EH (cell line): Measurements from ENCODE around the gene FICD.

ENCODE experiments used
- DNase-seq: peaks from one replicate; pipeline ENCODE4 v3.0.0-alpha.2; 2015; ENCODE audit warnings: low read depth

FICD gene

GRCh38 chr12:108502922-108503321, 12.2 kb upstream of the FICD start:
- DNase-seq = no peak

- no peak for DNase-seq
Measured at GRCh38 chr12:108505129-108505528, 9.9 kb upstream of the FICD start.

DNA sequence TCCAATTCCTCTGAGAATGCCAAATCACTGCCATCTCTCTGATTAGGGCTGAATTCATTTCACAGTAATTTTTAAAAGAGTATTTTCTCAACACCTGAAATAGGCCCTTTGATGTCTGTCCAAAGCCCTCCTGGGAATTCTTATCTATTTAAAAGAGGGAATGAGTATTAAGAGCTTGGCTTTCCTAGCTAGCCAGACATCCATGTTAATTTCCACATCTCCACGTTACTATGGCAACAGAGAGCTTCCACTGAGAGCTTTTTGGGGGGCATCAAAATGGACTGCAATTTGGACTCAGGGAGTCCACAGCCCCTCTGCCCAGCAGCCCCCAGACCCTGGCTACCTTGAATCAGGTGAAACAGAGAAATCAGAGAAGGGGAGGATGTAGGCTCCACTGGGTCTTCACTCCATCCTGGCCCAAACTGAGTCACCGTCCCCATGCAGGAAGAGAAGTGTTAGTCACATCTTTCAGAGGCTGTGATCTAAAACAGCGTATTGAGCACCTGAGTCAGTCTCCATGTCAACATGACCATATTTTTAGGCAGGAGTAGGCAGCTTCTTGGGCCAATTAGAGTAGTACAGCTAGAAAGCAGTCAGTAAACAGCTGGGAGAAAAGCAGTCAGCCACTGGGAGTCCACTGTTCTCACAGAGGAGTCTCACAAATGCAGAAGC, 7.0 kb upstream of the FICD start:
- DNase-seq = no peak

DNA sequence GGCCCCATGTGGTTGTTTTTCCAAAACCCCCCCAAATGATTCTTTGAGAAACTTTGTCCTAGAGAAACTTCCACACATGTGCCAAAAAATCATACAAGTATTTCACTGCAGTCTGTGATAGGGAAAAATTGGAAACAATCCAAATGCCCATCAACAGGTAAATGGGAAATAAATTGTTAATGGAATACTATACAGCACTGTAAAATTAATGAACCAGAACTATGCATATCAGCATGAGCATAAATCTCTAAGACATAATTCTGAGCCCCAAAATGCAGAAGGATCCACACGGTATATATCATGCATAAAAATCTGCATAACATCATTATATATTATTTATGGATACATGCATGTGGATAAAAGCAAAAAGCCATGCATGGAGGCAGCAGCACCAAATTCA, 5.3 kb upstream of the FICD start:
- DNase-seq = no peak

DNA sequence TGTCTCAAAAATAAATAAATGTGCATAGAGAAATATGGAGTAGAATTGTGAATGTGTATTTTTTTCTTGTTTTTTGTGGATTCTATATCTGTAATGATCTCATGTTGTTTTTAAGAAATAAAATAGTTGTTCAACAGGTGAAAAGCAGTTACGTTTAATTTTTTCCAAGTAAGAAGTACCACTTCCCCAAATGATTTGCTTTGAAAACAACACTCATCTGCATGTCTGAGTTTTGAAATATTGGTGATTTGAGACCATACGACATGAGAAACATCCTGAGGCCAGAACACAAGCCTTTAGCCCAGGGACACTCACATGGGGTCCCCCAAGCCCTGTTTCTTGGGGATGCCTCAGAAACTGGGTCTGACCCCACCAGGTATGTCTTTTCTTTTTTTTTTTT, 4.2 kb upstream of the FICD start:
- DNase-seq = no peak

GRCh38 chr12:108511633-108512540, 3.2 kb upstream of the FICD start:
- DNase-seq = peak; percentile 70

GRCh38 chr12:108514468-108514972, 557 bp upstream of the FICD start:
- DNase-seq = no peak

DNA sequence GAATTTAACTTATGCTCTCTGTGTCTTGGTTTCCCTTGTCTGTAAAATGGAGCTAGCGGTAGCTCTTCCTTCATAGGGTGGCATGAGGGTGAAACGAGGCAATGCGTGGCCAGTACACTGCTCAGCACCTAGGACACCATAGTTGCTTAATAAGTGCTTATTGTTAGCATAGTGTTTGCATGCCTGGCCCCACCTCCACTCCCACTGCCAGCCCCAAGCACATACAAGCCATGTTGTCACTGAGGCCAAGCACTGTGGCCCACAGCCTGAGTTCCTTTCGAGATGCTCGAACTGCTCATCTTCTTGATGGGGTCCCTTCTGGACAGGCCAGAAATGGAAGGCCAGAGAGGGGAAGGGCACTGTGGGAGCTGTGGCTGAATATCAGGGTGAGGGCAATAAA, 839 bp downstream of the FICD start:
- DNase-seq = no peak

- peak; percentile 30 for DNase-seq
Measured at GRCh38 chr12:108516511-108517275, 1.6 kb downstream of the FICD start.

- no peak for DNase-seq
Measured at GRCh38 chr12:108517288-108518100, 2.4 kb downstream of the FICD start.

DNA sequence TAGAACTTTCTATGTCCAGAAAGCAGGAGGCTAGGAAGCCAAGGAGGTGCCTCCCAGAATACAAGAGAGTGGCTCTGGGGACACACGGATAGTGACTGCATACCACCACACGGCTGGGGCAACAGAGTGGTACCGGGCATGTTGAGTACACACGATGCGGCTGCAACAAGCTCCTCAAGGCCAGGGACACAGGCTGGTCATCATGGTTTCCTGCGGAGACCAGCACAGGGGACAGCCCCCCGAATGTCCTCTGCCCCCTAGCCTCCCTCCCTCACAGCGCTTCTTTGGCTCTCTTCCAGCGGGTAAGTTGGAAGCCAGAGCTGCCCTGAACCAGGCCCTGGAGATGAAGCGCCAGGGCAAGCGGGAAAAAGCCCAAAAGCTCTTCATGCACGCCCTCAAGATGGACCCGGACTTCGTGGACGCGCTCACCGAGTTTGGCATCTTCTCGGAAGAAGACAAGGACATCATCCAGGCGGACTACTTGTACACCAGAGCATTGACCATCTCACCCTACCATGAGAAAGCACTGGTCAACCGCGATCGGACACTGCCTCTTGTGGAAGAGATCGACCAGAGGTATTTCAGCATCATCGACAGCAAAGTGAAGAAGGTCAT, 3.1 kb downstream of the FICD start:
- no peak for DNase-seq

GRCh38 chr12:108518716-108519496, 3.8 kb downstream of the FICD start:
- no peak for DNase-seq

DNA sequence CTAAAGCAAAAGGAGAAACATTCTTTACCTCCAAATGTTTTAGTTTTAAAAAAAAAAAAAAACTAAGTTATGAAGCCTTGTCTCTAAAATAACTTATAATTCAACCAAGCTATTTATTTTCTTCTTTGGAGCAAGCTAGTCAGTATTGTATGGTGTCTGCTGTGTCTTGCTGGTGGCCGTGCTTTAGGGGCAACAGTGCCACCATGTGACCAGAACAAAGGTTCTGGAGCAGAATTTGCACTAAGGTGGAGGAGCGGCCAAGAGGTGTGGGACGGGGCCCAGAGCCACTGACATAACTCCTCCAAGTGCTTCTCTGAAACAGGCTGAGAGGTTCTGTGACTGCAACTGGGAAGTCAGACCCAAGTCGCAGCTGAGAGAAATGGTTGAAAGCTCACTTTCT, 4.5 kb downstream of the FICD start:
- no peak for DNase-seq

DNA sequence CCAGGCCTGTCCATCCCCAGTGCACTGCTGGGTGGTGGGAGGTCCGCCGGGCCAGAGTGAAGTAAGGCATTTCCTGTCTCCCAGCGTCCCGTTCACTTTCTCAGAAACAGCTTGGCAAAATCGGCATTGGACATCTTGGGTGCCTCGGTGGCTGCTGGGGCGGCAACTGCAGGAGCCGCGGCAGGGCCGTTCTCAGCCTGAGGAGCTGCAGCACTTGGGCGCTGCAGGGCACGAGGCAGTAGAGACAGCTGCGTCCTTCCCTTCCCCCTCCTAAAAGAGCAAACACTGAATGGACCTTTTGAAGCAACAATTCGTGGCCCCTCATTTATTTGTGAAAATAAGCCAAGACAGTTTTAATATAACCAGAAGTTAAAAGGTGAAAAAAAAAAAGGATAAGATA, 8.3 kb downstream of the FICD start:
- DNase-seq = no peak

- DNase-seq = peak; percentile 86
Measured at GRCh38 chr12:108525681-108526080, 10.6 kb downstream of the FICD start.

GRCh38 chr12:108526482-108527165, 11.5 kb downstream of the FICD start:
- DNase-seq = peak; percentile 67

GRCh38 chr12:108527166-108527496, 12.1 kb downstream of the FICD start:
- DNase-seq = no peak

- DNase-seq = no peak
Measured at GRCh38 chr12:108530161-108530560, 15.1 kb downstream of the FICD start.

- no peak for DNase-seq
Measured at GRCh38 chr12:108531929-108532848, 17.1 kb downstream of the FICD start.
